Measurements from ENCODE around the gene DOCK2.

Gene DOCK2

GRCh38 chr5:169637549-169638121 is 560 bp downstream of the DOCK2 start:
- Histone ChIP-seq H3K27me3 (peaks cover 0 to 29% of the 10 kb centered on the region in 2 donors), H3K4me1 (peaks cover 0 to 7% (median 7%) of the 10 kb centered on the region in 4 donors), H3K27ac (no peak overlapping the region), H3K4me3 (peak overlapping the region; percentile 35 to 39), H3K9me3 (peaks cover 0 to 9% (median 0%) of the 10 kb centered on the region in 3 donors), H3K36me3 (no peaks in the 10 kb centered on the region)
- intact Hi-C loops (cut with DNase I; ENCODE audit: low total_unique reads) = no loop called here
- TF ChIP-seq CTCF (IDR thresholded peaks at IDR 0.05) = no peak
- DNase-seq = no peak

GRCh38 chr5:169641253-169641652 is 4.2 kb downstream of the DOCK2 start:
- TF ChIP-seq CTCF (IDR thresholded peaks at IDR 0.05) = no peak
- Histone ChIP-seq H3K9me3 (peaks cover 0 to 9% (median 0%) of the 10 kb centered on the region in 3 donors), H3K4me1 (peaks cover 0 to 7% (median 7%) of the 10 kb centered on the region in 4 donors), H3K36me3 (no peaks in the 10 kb centered on the region), H3K4me3 (no peak overlapping the region), H3K27me3 (peaks cover 0 to 27% of the 10 kb centered on the region in 2 donors), H3K27ac (no peak overlapping the region)
- intact Hi-C loops (cut with DNase I; ENCODE audit: low total_unique reads) = no loop called here
- no peak for DNase-seq

GRCh38 chr5:169646856-169647255 is 9.8 kb downstream of the DOCK2 start:
- intact Hi-C loops (cut with DNase I; ENCODE audit: low total_unique reads) = no loop called here
- Histone ChIP-seq H3K9me3 (no peaks in the 10 kb centered on the region), H3K4me1 (peaks cover 0 to 4% (median 0%) of the 10 kb centered on the region in 4 donors), H3K27ac (no peak overlapping the region), H3K36me3 (no peaks in the 10 kb centered on the region), H3K4me3 (no peak overlapping the region), H3K27me3 (no peaks in the 10 kb centered on the region)
- TF ChIP-seq CTCF (IDR thresholded peaks at IDR 0.05) = no peak
- no peak for DNase-seq

- H3K9me3 ChIP-seq = no peaks in the 10 kb centered on the region
- peaks cover 0 to 4% (median 0%) of the 10 kb centered on the region in 4 donors for H3K4me1 ChIP-seq
- H3K27ac ChIP-seq = no peak overlapping the region
- no peak overlapping the region for H3K4me3 ChIP-seq
- TF ChIP-seq CTCF (IDR thresholded peaks at IDR 0.05) = no peak
- intact Hi-C loops (cut with DNase I; ENCODE audit: low total_unique reads) = no loop called here
- H3K27me3 ChIP-seq = no peaks in the 10 kb centered on the region
- DNase-seq = no peak
- H3K36me3 ChIP-seq = no peaks in the 10 kb centered on the region
These were observed 10.5 kb downstream of the DOCK2 start for GRCh38 chr5:169647566-169647965.

- peaks cover 0 to 4% (median 0%) of the 10 kb centered on the region in 4 donors for H3K4me1 ChIP-seq
- no peak overlapping the region for H3K4me3 ChIP-seq
- no peak for DNase-seq
- no peak for TF ChIP-seq CTCF (IDR thresholded peaks at IDR 0.05)
- no peaks in the 10 kb centered on the region for H3K36me3 ChIP-seq
- intact Hi-C loops (cut with DNase I; ENCODE audit: low total_unique reads) = no loop called here
- no peaks in the 10 kb centered on the region for H3K27me3 ChIP-seq
- H3K27ac ChIP-seq = no peak overlapping the region
- no peaks in the 10 kb centered on the region for H3K9me3 ChIP-seq
These were observed 11.7 kb downstream of the DOCK2 start for GRCh38 chr5:169648725-169649310.

Measured in tibial artery (tissue), 4 donors.